Measurements from ENCODE around the gene SYF2.
"Not testable (repeated sequence)": the region's sequence is repeated elsewhere in the genome, so short reads cannot be mapped to it uniquely, and the experiment has no call there.

SYF2 gene

DNA sequence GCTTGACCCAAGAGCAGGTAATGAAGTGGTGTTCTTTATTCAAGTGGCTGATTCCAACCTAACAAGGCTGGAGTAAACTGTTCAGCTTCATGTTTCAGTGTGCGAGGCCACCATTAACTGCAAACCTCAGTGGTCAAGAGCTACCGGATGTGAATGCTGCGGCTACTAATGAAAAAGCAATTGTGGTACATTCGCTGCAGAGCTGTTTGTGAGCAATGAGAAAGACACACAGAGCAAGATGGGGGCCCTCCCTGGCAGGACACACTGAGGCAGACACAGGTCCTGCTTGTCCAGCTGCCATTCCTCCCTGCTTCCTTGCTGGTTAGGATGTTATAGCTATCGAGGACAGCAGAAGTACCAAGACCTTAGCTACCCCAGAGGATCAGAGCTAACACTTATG, 26.1 kb downstream of the SYF2 start:
- no peak for DNase-seq (ENCODE audit: low spot score)

DNA sequence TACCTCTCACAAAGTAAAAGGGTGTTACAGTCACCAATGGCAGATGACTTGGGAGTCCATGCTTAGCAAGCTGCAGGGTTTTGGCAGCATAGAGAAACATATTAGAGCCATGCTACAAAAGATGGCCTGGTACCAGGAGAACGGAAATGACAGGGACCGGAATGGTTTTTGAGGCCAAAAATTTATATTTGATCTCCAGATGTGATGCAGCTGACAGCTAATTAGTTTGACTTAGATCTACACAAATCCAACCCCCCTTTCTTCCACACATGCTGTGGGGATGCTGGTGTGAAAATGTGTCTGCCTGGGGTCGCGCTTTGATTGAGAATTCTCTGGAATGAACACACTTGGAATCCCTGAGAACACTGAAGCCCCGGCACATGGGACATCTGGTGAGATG, 26.5 kb downstream of the SYF2 start:
- DNase-seq (ENCODE audit: low spot score), result no peak

DNA sequence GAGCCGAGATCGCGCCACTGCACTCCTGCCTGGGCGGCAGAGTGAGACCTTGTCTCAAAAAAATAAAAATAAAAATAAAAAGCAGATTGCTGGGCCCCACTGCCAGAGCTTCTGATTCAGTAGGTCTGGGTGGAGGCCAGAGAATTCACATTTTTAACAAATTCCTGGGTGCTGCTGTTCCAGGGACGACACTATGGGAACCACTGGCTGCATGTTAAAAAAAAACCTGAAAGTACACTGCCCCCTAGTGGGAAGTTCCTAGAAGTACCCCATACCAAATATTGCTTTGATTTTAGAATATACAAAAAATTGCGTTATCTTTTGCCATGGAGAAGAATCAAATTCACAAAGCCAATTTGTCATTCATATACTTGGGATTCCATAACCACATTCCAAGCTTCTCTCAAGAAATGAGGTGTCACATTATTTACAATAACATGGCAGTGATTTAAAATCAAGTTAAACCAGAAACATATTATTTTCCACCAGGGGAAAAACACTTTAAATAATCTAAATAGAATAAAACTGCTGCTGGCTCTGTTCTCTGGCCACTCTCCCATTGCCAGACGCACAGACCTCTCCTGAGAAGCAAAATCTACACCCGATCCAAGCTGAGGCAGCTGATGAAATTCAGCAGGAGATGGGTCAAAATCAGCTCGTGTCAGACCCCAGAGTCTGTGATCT, 27.4 kb downstream of the SYF2 start:
- DNase-seq (ENCODE audit: low spot score), result peak; percentile 53

DNA sequence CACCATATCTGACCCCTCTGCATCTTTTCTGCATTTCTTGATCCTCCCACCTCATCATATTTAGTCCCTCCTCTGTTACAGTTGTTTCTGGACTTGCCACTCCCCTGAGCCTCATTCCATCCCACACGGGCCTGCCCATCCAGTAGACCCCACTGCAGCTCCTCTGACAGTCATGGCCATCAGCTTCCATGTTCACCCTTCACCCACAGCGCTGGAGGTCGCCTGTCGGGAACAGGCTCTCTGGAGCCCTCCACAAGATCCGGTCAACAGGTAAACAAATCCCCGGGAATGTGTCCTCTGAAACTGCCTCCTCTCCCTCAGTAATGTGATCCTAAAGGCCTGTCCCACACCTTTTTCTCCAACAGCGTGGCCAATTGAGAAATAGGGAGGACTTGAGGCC, 31.3 kb downstream of the SYF2 start:
- DNase-seq (ENCODE audit: low spot score), result no peak

DNA sequence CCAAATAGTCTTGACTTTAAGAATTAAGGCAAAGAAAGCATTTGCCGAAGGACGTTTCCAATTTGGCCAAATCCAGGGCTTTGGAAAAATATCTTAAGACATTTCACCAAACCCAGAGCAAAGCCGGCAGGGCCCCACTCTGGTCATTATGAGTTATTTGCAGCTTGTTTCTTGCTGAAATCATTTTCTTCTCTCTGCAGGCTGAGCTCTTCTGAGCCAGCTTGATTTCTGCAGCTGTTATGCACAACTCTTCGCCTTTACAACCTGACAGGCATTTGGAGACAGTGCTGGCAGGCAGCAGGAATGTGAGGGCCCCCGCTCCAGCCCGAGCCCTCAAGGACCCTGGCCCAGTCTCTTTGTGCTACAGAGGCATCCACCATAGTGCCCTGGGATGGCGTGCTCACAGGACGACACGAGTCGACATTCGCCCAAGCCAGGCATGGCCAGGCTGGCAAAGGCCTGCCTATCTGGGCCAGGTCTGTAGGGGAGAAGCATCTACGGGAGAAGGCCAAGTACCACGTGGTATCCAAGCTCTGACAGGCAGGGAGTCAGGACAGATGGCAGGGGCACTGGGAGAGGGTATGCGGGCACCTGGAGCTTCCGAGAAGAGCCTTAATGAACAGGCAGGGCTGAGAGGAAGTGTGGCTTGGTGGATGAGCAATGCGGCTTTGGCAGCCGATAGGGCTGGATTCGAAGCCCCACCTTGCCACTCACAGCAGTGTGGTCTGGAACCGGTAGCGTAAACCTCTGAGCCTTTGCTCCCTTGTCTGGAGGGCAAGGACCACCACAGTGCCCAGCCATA, 32.3 kb downstream of the SYF2 start:
- no peak for DNase-seq (ENCODE audit: low spot score)

DNA sequence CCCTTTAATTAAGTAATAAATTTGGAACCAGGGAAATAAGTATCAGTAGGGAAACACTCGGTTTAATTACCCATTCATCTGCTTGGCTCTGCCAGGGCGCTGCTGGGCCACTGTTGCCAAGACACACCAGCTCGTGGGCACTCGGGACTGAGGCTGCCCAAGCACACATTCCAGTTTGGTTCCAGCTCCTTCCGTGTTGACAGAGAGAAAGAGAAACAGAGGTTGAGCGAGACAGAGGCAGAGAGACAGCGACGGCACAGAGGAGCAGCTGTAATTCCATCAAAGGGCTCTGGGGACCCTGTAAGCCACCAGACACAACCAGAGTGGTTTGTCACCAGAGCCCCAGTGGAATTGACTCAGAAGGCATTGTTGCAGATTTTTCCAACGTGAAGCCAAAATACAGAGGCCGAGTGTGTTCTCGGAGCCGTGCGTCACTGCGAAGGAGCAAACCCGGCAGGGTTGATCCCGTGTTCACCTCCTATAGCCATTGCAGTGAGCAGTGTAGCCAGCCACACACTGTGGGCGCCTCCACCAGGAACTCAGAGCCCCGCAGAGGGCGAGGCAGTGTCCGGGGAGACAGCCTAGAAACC, 33.5 kb downstream of the SYF2 start:
- DNase-seq (ENCODE audit: low spot score), result no peak

DNA sequence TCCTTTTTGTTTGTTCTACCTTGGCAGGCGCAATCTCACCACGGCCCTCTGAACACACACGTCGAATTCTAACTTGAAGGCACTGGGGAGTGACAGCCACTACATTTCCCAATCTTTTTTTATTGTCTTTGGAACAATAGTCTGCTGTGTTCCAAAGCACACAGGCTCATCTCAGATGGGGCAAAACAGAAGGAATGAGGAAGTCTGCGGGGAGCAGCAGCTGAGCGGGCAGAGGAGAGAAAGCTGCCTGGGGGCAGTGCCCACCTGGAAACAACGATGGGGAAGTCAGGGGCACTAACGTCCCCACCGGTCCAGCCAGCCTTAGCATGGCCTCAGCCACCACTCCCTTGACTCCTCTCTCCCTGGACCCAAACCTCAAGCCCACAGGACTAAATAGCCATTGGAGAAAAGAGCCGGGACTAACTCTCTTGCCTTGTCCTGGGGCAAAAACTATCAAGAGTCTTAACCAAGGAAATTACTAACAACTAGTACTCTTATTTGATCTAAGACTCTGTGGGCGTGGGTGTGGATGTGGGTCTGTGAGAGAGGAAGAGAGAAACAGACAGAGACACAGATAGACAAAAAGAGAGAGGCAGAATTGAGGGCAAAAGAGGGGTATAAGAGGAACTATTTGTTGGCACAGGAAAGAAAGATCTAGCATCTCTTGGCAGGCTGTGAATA, 34.2 kb downstream of the SYF2 start:
- no peak for DNase-seq (ENCODE audit: low spot score)

DNA sequence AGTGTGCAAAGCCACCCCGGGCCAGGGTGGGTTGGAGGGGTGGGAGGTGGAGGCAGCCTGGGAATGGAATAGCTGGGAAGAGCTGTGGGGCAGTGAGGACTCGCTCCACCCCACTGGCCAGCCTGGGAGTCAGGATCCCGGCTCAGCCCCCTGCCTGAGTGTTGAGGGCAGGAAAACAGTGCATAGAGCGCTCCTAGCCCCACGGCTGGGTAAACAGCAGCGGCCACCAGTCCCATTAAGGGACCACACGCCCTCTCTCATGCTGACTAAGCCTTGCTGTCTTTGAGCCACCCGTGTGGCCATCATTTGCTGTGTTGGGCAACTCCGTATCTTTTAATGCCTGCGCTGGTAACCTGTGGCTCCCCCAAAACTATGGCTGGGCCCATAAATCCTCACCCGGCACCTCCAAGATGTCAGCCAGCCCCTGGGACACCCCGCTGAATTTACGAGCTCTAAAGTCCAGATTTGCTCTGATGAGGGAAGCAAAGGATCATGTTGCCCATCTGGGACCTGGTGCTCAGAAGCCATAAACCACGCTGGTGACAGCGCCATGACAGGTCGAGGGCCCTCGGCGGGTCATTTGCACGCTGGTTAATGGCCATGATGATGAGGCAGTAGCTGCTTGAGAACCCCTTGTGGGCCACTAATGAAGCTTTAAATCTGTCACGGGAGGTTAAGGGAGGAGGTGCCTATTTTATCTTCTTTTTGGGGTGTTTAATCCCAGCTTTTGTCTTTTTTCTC, 34.9 kb downstream of the SYF2 start:
- DNase-seq (ENCODE audit: low spot score), result no peak

DNA sequence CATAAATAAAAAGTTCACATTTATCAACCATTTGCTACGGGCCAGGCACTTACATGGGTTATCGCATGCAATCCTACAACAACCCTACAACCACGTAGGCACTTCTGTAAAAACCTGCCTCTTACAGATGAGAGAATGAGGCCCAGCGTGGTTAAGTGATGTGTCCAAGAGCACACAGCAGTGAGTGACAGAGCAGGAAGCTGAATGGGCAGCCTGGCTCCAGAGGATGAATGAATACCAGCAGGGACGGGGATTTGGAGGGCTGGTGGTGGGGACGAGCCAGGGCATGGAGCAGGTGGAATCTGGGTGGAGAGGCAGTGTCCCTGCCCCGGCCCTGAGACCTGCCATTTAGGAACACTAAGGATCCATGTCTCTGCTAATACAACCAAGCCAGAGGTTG, 35.5 kb downstream of the SYF2 start:
- DNase-seq (ENCODE audit: low spot score), result no peak

DNA sequence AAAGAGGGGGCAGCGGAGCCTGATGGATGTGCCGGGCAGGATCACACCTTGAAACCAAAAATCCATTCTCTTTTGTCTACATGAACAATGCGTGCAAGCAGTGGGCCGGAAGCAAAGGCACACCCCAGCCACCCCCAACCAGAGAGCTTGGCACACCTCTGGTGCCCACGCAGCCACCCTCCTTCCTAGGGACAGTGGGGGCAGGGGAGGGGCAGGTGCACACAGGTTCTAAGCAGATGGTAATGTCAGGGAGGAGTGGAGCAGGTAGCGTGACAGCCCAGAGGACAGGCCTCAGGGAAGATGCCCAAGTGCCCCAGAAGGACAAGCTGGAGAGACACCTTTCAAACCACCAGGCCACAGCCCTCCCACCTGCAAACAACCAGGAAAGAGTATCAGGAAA, 36.5 kb downstream of the SYF2 start:
- DNase-seq (ENCODE audit: low spot score), result no peak

DNA sequence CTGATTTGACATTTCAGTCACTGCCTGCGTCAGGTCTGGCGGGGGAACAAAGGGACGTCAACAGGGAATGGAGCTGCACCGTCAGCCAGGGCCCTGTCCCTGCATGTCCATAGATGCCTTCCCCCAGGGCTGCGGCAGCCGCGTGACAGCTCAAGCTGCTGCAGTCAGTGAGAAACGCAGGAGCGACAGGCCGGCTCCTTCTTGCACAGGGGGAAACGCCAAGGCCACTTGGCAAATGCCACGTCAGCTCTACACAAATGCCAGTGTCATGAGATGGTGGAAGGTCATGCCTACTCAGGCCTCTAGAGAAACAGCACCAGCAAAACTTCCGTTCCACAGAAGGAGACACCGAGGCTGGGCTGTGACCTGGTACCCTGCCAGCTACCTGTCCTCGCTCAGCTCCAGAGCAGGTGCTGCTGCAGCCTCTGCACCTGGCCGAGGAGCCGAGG, 37.7 kb downstream of the SYF2 start:
- no peak for DNase-seq (ENCODE audit: low spot score)

DNA sequence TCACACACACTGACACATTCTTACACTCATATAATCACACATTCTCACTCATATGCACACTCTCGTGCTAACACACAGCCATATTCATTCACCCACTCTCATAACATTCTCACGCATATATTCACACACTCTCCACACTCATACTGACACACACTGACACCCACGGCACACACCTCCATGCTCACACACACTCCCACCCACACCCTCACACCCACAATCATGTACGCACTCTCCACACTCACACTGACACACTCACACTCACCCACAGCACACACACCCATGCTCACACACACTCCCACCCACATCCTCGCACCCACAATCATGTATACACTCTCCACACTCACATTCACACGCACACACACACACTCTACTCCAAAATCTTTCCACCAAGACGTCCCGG, 38.2 kb downstream of the SYF2 start:
- no peak for DNase-seq (ENCODE audit: low spot score)

DNA sequence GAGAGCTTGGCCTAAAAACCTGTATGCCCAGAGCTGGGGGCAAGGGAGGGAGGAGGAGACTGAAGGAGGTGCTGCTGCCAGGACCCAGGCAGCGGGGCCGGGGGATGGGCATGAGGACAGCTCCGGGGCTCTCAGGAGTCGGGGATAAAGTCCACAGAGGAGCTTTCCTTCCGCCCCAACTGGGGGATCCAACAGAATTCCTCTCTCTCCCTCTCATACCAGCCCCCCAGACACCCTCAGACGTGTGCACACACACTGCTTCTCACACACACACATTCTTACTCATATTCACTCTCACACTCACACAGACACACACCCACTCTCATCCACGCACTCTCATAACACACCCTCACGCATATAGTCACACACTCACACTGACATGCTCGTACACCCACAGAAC, 39.1 kb downstream of the SYF2 start:
- no peak for DNase-seq (ENCODE audit: low spot score)

DNA sequence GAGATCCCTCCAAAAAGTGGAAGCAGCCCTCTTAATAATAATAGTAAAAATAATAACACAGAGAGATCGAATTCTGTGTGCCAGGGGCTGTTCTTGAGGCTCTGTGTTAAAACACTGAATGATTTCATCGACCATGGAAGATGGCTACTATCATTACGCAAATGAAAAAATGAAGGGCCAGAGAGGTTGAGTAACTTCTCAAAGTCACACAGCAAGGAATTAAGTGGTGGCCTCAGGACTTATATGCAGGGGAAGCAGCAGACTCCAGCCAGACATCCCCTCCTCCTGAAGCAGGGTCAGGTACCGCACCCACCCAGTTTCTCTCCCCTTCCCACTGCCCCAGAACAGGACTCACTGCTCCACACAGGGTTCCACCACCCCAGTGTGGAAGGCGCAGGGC, 40.1 kb downstream of the SYF2 start:
- no peak for DNase-seq (ENCODE audit: low spot score)

DNA sequence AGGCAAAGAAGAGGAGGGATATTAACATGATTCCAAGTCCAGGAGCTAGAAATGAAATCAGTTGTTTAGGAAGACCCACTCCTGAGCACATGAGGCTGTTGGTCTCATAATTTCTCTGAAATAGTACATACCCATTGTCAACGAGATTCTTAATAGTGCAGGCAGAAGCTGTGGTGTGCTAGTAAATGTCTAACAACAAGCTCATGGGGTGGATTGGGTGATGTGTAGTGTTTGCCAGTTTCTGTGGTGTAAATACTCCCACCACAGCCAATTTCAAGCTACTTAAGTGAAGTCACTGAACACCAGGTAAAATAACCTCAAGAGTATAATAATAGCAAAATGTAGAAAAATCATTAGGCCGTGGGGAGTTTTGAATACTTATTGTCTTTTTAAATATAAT, 42.0 kb downstream of the SYF2 start:
- no peak for DNase-seq (ENCODE audit: low spot score)

DNA sequence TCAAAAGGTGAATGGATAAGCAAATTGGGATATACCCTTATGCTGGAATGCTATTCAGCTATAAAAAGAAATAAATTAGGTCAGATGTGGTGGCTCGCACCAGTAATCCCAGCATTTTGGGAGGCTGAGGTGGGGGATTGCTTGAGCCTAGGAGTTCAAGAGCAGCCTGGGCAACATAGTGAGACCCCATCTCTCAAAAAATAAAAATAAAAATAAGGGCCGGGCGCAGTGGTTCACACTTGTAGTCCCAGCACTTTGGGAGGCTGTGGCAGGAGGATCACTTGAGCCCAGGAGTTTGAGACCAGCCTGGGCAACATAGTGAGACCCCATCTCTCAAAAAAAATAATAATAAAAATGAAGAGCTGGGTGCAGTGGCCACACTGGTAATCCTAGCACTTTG, 44.4 kb downstream of the SYF2 start:
- DNase-seq (ENCODE audit: low spot score), result not testable (repeated sequence)

DNA sequence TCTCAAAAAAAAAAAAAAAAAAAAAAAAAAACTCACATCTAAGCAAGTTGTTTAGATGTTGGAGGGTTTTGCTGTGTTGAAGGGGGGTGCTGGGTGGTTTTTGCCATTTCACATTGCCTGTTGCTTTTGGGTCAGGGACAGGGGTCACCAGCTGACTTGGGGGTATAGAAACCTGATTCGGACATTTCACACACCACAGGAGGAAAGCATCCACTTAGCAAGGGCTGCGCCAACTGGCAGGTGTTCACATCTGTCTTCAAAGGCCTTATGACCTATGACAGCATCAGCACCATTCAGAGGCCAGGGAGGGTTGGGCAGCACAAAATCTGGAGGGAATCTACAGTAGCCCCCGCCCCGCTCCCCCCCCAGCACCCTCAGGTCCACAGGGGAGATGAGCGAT, 45.2 kb downstream of the SYF2 start:
- DNase-seq (ENCODE audit: low spot score), result no peak

DNA sequence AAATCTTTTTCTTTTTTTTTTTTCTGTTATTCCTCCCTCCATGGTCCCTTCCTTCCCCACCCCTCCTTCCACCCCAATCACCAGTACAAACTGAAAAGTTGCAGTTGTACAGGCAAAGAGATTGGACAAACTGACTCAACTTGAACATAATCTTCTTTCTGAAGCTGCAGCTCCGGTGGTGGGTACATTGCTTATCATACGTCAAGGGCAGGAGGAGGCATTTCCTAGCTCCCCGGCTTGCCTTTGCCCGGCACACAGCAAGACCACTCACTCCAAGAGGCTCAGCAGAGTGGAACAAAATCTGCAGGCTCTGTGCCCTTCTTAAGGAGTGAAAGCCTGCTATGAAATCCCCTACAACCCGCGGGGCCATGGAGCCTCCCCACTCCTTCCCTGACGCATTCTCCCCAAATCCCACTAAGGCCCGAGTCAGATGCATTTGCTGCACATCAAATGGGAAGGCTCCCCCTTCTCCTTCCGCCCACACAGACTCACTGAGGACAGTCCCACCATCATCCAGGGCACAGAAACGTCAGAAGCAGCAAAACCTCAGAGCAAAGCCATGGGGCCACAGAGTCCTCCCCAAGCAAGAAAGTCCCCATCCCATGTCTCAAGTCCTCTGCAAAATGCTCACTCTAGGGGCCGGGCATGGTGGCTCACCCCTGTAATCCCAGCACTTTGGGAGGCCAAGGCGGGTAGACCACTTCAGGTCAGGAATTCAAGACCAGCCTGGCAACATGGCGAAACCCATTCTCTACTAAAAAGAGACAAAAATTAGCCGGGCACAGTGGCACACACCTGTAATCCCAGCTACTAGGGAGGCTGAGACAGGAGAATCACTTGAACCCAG, 45.9 kb downstream of the SYF2 start:
- no peak for DNase-seq (ENCODE audit: low spot score)

DNA sequence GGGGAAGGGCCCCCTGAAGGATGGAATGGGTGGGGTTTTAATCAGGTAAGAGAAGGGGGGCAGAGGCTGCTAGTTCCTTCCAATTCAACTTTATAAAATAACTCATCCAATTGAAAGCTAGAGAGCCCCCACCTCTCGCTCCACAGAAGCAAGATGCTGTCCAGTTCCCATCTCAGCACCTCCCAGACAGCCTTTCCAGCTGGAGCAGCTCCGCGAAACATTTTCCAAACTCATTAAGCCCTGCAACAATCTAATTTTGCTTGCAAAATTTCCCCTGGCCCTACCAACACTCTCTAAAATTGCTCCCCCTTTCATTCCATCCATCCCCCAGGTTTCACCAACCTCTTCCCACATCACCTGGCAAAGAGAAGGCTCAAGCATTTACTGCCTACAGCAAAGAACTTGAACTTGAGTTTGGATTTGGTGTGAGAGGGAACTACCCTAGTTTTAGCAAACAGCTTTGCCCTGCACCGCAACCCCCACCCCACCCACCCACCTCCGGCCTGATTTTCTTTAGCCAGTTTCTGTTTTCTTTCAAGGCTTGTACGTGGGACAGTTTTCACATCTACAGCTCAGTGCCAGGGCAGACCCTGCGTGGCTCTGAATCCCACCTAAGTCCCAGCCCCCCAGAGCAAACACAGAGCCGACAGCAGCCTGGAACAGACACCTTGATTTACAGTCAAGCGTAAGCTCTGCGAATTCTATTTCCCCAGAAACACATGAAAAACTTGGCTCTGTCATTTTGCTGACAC, 46.7 kb downstream of the SYF2 start:
- no peak for DNase-seq (ENCODE audit: low spot score)

DNA sequence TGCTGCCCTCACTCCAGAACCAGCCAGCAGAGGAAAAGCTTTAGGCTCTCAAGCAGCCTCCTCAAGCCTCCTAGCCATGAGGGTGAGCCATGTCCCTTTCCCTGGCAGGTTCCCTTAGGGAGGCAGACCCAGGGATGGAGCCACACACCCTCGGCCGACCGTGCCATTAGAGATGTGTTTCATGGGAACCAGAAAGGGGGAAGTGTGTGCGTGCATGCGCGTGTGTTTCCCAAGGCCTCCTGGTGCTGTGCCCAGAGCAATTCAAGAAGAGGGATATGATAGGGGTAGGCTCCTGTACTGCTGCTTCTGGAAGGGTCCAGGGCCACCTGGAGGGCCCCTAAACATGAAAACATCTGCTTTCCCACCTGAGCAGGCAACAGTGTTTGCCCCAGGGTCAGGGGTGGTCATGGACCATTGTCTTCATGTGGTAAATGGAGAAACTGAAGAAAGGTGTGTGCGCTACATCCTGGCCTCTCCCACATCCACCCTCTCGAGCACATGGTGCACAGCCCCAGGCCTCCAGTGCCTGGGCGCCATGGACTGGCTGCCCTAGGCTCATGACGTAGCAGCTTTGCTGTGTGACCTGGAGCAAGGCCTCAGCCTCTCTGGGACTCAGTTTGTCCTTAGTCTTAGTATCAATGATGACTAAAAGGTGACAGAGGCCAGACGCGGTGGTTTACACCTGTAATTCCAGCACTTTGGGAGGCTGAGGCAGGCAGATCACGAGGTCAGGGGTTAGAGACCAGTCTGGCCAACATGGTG, 48.1 kb downstream of the SYF2 start:
- no peak for DNase-seq (ENCODE audit: low spot score)
